SK-N-MC (cell line): ENCODE results near the gene XPR1.

Source experiments
- EZH2 ChIP-seq: fragments of 200-600 bp; sonication (generic); IDR thresholded peaks from one replicate; pipeline ENCODE4 v1.6.1; 2017; ENCODE audit warnings: antibody characterized with exemption
- POLR2AphosphoS5 ChIP-seq: IDR thresholded peaks from 2 replicates; pipeline ENCODE4 v1.6.1; 2012; ENCODE audit warnings: mild to moderate bottlenecking, low read depth, low read length, borderline replicate concordance

DNA sequence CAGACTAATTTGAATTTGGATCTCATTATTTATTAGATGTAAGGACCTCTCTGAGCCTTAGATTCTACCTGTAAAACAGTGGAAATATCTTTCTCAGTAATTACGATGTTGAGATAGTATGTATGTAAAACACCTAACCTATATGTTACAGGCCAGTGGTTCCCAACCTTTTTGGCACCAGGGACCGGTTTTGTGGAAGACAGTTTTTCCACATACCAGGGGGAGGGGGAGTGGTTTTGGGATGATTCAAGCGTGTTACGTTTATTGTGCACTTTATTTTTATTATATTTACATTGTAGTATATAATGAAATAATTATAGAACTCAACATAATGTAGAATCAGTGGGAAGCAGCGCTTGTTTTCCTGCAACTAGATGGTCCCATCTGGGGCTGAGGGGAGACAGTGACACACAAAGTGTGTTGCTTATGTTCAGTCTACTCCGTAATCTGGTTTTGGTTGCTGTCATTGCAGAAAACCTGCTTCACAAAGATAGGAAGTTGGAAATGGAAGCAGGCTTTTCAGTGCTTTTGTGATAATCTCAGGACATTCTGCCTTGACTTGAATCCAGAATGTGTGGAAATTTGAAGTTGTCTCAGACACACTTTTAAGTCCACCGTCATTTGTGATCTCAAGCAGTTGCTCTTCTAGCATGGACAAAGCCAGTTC, 12.8 kb downstream of the XPR1 start:
- TF ChIP-seq POLR2AphosphoS5 (no peak), EZH2 (no peak)
